Activated CD4-positive, CD25-positive, alpha-beta regulatory T cell (primary cell): ENCODE measurements around the gene REPIN1.
"Not testable (repeated sequence)": the region's sequence is repeated elsewhere in the genome, so short reads cannot be mapped to it uniquely, and the experiment has no call there.

Source experiments
- DNase-seq, 4 experiments: peaks; one replicate each; lab custom pipeline; 2025; lab: John Stamatoyannopoulos, UW

The REPIN1 gene

DNA sequence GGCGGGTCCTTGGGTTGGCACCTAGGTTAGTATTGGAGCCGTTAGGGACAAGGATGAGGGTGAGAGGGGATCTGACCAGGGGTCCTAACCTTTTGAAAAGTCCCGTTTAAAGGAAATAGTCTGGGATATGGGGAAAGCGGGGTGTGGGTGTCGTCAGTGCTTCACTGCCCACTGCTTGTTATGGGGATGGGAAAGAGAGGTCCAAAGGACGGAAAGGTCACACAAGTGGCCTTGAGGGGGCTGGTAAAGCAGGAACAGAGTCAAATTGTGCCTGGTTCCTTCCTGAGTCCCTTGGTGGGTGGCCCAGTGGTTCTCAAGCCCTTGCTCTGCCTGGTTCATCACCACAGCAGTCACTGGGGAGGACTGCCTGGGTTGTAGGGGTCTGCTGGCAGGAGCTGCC lies 7.9 kb downstream of the REPIN1 start:
- no peak for DNase-seq

- no peak for DNase-seq
Measured at GRCh38 chr7:150377196-150377595, 8.6 kb downstream of the REPIN1 start.

DNA sequence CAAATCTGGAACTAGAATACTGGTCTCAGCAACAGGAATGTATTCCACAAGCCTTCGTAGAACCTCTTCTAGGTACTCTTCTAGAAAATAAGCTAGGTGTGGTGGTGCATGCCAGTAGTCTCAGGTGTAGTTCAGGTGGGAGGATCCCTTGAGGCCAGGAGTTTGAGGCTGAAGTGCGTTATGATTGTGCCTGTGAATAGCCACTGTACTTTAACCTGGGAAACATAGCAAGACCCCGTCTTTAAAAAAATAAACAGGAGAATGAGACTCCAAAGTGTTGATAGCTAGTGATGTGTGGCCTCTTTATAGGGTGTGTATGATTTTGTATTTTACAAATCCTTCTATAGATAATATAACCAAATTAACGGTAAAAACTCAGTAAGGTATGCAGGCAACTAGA lies 9.0 kb downstream of the REPIN1 start:
- no peak for DNase-seq

DNA sequence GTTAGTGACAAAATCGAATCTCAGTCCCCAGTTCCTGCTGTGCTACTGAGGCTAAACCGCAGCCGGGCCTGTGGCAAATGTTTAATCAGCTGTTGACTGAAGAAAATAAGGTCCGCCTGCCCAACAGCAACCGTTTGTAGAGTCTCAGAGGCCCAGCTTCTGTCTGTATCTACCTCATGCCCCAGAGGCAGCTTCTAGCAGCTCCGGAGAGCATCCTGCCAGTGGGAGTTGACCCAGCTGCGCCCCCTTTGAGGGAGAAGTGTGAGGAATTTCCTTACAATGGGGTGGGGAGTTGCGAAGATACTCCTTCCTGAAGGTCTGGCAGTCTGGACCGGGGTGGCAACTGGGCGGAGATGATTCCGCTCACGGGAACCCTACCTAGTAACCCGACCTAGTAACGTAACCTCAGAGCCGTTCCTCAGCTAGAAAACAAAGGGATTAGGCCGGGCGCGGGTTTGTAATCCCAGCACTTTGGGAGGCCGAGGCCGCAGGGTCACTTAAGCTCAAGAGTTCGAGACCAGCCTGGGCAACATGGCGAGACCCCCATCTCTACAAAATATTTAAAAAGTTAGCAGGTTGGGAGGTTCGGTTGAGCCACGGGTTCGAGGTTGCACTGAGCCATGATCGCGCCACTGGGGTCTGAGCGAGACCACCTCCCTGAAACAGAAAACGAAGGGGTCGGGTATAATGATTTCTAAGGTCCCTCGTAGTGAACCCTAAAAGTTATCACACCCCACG lies 9.7 kb downstream of the REPIN1 start:
- no peak for DNase-seq

DNA sequence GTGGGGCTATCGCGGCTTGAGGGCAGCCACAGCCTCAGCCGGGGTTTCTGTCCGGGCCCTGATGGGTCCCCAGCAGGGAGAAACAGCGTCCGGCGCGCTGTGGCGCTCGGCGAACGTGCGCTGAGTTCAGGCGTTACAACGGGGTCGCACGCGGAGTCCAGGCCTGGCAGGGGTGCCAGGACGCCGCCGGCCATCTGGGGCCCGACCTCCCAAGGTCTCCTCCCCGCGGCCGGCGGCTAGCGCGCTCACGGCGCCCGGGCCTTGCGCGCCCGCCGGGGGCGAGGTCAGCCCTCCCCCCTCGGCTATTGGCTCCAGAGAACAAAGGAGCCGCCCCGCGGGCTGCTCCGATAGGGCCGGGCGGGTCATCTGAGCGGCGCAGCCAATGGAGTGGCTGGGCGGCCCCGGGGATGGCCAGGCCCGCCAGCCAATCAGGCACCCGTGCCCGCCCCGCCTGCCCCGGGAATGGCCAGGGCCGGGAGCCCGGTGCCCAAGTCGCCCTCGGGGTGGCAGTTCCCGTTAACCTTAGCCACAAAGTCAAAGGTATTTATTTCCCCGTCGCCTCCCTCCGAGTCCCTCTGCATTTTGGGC lies 10.3 kb downstream of the REPIN1 start, which contains the start of gene ZNF775:
Gene ZNF775 (plus strand): TSS at position 478 of the 588 bp plus-strand sequence. CDS start 9,141 bp downstream, outside the sequence.
- DNase-seq, result peak; percentile 79 to 89 (median 86)

DNA sequence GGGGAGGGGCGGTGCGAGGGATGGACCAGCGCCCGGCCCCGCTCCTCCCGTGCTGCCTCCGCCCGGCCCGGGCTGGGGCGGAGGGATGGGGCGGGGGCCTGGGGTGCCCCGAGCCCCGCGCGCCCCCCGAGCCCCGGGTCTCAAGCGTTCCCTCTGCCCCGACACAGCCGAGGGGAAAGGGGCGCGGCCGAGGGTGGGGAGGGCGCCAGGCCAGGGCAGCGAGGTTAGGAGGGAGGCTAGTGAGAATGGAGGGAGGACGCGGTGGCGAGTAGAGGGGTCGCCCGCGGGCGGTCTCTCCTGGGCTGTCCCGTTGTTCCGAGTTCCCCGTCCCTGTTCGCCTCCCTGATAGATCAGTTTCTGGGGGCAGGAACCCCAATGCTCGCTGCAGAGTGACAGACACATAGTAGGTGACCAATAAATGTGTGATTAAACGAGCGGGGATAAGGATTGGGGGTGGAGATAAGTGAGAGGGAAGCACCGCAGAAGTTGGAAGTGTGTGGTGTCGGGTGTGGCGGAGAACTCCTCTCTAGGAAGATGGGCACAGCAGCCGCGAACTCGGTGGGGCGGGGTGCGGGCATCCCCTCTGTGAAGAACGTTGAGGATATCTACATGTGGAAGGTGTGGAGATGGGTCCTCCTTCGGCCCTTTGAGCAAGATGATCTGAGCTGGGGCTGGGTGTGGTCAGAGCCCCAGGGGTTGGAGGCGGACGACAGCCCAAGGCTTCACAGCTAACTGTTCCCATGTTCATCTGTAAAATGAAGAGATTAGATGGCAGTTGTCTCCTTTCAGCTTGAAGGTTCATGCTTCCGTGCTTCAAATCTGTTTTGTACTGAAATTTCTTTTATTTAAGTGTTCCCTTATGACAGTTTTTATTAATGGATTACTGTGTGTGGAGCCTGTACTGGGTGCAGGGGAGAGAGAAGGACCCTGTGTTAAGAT lies 11.1 kb downstream of the REPIN1 start:
- no peak for DNase-seq

DNA sequence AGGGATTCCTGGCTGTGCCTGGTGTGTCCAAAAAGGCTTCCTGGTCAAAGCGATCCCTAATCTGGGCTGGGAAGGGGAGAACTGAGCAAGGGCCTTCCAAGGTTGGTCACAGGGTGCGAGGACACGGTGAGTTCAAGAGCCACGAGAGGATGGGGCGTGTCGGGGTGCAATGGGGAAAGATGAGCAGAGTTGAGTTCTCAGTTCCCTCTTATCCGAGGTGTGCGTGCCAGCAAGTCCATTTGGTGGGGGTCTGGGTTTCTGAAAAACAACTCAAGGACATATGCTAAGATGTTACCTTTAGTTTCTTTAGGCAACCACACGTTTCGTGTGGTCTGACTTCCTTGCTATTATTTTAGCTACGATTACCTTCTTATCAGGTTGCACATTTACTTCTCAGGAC lies 11.8 kb downstream of the REPIN1 start:
- no peak for DNase-seq

GRCh38 chr7:150381096-150381495 lies 12.5 kb downstream of the REPIN1 start:
- no peak for DNase-seq

DNA sequence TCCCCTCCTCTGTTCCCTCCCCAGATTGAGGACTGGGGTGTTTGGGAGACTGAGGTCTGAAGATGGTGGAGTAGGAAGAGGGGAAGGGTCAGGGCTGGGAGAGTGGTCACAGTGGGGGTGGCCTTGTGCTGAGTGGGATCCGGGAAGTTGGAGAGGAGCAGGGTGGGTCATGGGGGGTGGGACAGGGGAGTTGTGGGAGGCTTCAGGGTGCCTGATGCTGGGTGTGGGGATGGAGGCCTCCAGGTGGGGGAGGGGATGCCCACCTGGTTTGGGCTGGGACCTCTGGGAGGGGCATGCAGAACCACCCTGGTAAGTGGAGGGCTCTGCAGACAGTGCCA lies 13.1 kb downstream of the REPIN1 start:
- no peak for DNase-seq

DNA sequence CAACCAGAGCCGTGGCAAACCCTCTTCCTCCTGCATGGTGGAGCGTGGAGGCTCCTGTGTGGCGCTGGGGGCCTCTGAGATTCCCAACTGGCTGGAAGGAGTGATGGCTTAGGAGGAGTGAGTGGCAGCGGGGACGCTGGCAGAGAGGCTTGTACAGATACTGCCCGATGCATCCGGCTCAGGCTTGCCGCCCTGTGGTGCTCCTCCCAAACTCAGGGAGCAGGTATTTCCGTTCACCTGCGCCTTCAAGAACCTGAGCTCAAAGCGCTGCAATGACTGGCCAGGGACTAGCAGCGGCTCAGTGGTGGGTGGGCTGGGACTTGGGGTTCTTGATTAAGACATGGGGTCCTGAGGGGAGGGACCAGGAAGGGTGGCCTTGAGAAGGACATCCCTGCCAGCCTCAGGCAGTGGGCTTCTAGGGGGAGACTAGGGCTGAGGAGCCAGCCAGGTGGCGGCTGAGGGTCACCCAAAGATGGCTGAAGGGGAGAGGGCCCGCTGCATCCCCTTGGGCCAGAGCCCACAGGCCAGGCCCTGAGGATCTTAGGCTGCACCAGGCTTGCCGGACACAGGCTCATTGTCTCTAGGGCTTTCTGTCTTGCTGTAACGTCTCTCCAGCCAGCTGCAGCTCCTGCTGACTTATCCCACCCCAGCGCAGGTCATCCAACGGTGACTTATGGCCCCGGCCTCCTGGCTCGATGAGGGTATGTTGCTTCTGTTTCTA lies 13.7 kb downstream of the REPIN1 start:
- no peak for DNase-seq

DNA sequence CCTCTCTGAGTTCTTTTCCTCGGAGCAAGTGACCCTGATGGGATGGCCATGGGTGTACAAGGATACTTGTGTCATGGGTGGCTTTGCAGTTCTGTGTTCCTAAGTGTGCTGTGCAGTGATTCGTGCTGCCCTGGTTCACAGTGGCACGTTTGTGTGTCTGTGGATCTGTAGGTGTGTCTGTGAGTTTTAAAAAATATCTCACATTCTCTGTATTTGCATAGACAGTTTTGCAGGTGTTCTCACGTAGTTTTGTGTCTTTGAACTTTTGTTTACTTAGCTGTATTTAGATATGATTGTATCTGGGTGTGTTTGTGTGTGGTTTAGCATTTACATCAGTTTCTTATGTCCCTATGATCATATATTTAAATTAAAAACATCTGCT lies 14.2 kb downstream of the REPIN1 start:
- DNase-seq, result no peak

GRCh38 chr7:150383710-150384397 lies 15.2 kb downstream of the REPIN1 start:
- DNase-seq, result no peak

DNA sequence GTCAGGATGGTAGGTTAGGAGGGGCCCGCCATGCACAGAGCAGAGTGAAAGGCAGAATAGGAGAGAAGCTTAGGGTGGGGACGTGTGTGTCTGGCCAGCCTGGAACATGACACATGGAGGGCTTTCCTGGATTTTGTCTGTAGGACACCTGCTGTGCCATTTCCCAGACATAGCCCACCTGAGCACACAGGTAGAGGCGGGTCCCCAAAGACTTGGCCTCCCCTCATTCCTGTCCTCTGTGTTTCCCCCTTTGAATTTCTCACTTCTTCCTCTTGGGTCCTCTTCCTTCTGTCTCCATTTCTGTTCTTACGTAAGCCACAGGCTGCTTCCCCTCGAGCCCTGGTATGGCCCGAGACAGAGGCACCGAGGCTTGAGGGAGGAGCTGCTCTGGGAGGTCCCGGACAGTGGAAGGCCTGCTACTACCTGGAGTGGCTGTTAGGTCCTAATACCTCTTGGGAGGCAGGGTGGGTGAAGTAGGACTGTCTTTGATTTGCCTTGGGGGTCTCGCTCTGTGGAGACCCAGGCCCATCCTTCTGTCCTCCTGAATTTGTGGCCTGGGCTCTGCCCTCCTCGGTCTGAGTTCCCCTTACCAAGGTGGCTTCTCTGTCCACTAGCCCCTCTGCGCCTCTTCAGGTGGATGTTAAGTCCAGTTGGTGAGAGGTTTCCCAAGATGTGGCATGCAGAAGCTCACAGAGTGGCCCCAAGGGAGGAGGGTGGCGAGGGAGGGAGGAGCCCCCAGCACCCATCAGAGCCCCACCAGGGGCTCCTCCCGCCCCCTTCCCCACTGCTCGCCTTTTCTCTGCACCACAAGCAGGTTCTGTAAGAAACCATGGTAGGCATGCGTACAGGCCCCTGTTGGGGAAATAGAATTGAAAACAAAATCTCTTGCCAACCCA lies 16.0 kb downstream of the REPIN1 start:
- no peak for DNase-seq

DNA sequence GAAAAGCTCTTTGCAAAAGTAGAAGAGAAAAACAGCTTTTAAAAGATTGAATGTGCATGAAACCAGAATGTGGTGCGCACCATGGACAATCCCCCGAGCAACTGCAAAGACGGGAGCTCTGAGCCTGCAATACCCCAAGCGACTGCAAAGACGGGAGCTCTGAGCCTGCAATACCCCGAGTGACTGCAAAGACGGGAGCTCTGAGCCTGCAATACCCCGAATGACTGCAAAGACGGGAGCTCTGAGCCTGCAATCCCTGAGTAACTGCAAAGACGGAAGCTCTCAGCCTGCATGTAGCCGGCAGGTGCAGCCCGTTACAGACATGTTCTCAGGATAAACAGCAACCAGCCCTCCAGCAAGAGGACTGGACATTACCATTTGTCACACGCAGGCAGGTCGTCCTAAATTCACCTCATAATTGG lies 16.7 kb downstream of the REPIN1 start:
- DNase-seq, result no peak

- not testable (repeated sequence) for DNase-seq
Measured at GRCh38 chr7:150385884-150386283, 17.3 kb downstream of the REPIN1 start.

GRCh38 chr7:150388306-150388705 lies 19.7 kb downstream of the REPIN1 start:
- no peak for DNase-seq

GRCh38 chr7:150388709-150389531 lies 20.3 kb downstream of the REPIN1 start:
- DNase-seq, result no peak

DNA sequence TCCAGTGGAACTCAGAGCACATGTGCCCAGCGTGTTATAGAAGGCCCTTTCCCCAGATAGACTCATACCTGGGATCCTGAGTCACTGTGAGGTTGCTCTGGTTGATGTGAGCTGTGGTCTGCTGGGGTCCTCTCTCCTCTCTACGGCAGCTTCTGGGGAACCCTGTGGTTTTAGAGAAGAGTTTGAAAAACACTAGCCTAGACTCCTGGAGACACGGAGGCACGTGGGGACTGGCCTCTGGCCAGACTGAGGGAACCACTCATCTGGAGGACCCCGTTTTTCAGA lies 20.9 kb downstream of the REPIN1 start:
- DNase-seq, result no peak

GRCh38 chr7:150390205-150390604 lies 21.6 kb downstream of the REPIN1 start:
- no peak for DNase-seq

GRCh38 chr7:150393325-150393724 lies 24.7 kb downstream of the REPIN1 start:
- no peak for DNase-seq
